Measurements from ENCODE around the gene SCIMP.
"Not testable (repeated sequence)": the region's sequence is repeated elsewhere in the genome, so short reads cannot be mapped to it uniquely, and the experiment has no call there.

SCIMP gene

GRCh38 chr17:5236938-5237540 lies 2.4 kb upstream of the SCIMP start:
- Histone ChIP-seq H3K79me2 (ENCODE audit: control insufficient read depth, insufficient read depth, low read length, unreplicated experiment) (no peaks in the 10 kb centered on the region), H3K27ac (ENCODE audit: low read depth, low read length) (no peak overlapping the region), H3K4me1 (ENCODE audit: control insufficient read depth, insufficient read depth, low read length, unreplicated experiment) (no peaks in the 10 kb centered on the region), H3K36me3 (ENCODE audit: insufficient read depth, low read length) (no peaks in the 10 kb centered on the region), H2AFZ (ENCODE audit: low read length, unreplicated experiment) (no peak overlapping the region), H3K27me3 (ENCODE audit: insufficient read depth, low read length) (no peaks in the 10 kb centered on the region), H3K4me3 (ENCODE audit: low read depth, low read length) (no peak overlapping the region)

DNA sequence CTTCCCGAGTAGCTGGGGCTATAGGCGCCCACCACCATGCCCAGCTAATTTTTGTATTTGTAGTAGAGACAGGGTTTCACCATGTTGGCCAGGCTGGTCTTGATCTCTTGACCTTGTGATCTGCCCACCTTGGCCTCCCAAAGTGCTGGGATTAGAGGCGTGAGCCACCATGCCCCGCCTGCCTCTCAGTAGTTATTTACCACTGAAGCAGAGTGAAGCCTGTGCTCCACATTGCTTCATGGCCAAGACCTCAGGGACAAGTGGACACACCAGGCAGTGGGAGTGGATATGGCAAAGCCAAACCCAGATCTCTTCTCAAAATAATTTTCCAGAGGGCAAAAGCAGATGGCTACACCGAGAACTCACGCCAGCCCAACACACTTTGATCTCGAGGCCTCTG lies 1.2 kb downstream of the SCIMP start:
- H3K4me3 ChIP-seq (ENCODE audit: low read depth, low read length); H3K36me3 ChIP-seq (ENCODE audit: insufficient read depth, low read length); H2AFZ ChIP-seq (ENCODE audit: low read length, unreplicated experiment); H3K27ac ChIP-seq (ENCODE audit: low read depth, low read length); H3K4me1 ChIP-seq (ENCODE audit: control insufficient read depth, insufficient read depth, low read length, unreplicated experiment); H3K27me3 ChIP-seq (ENCODE audit: insufficient read depth, low read length); H3K79me2 ChIP-seq (ENCODE audit: control insufficient read depth, insufficient read depth, low read length, unreplicated experiment): not testable (repeated sequence)

DNA sequence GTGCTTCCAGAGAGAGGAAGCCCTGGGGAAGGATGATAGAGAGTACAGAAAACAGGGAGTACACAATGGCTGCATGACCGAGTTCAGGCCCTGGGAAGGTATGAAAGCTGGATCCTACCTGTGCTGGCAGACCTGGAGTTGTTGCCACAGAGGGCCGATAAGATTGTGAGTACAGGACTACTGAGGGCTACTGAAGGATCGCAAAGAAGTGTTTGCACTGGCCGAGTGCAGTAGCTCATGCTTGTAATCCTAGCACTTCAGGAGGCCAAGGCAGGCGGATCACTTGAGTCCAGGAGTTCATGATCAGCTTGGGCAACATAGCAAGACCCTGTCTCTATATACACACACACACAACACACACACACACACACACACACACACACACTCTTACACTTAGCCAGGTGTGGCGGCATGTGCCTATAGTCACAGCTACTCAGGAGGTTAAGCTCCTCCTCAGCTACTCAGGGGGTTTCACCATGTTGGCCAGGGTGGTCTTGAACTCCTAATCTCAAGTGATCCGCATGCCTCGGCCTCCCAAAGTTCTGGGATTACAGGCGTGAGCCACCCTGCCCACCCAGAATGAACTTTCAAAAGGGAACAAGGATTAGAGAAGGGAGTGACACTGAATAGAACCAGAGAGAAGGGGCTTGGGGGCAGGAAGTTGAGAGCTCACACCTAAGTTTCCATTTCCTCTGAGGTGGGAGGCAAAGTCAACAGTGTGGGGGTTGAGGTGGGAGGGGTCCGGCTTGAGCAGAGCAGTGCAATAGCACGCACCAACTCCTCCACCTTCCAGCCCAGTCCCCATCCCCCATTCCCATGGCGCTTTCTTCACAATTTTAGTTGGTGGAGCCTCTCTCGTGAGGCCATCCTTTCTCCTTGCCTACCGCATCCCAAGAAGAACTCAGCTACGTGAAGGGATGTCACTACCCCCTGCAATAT lies 7.5 kb downstream of the SCIMP start:
- no peak overlapping the region for H3K27ac ChIP-seq (ENCODE audit: low read depth, low read length)
- no peaks in the 10 kb centered on the region for H3K79me2 ChIP-seq (ENCODE audit: control insufficient read depth, insufficient read depth, low read length, unreplicated experiment)
- H3K27me3 ChIP-seq (ENCODE audit: insufficient read depth, low read length) = no peaks in the 10 kb centered on the region
- no peak overlapping the region for H2AFZ ChIP-seq (ENCODE audit: low read length, unreplicated experiment)
- no peak overlapping the region for H3K4me3 ChIP-seq (ENCODE audit: low read depth, low read length)
- H3K4me1 ChIP-seq (ENCODE audit: control insufficient read depth, insufficient read depth, low read length, unreplicated experiment) = no peaks in the 10 kb centered on the region
- no peaks in the 10 kb centered on the region for H3K36me3 ChIP-seq (ENCODE audit: insufficient read depth, low read length)

GRCh38 chr17:5225668-5226457 lies 8.8 kb downstream of the SCIMP start:
- Histone ChIP-seq H3K27me3 (ENCODE audit: insufficient read depth, low read length) (no peaks in the 10 kb centered on the region), H3K79me2 (ENCODE audit: control insufficient read depth, insufficient read depth, low read length, unreplicated experiment) (no peaks in the 10 kb centered on the region), H3K4me3 (ENCODE audit: low read depth, low read length) (no peak overlapping the region), H3K4me1 (ENCODE audit: control insufficient read depth, insufficient read depth, low read length, unreplicated experiment) (no peaks in the 10 kb centered on the region), H3K27ac (ENCODE audit: low read depth, low read length) (no peak overlapping the region), H2AFZ (ENCODE audit: low read length, unreplicated experiment) (no peak overlapping the region), H3K36me3 (ENCODE audit: insufficient read depth, low read length) (no peaks in the 10 kb centered on the region)

GRCh38 chr17:5221912-5222311 lies 12.7 kb downstream of the SCIMP start:
- H3K79me2 ChIP-seq (ENCODE audit: control insufficient read depth, insufficient read depth, low read length, unreplicated experiment); H3K4me1 ChIP-seq (ENCODE audit: control insufficient read depth, insufficient read depth, low read length, unreplicated experiment); H3K4me3 ChIP-seq (ENCODE audit: low read depth, low read length); H3K36me3 ChIP-seq (ENCODE audit: insufficient read depth, low read length); H2AFZ ChIP-seq (ENCODE audit: low read length, unreplicated experiment); H3K27me3 ChIP-seq (ENCODE audit: insufficient read depth, low read length); H3K27ac ChIP-seq (ENCODE audit: low read depth, low read length): not testable (repeated sequence)

- no peak overlapping the region for H3K27ac ChIP-seq (ENCODE audit: low read depth, low read length)
- no peaks in the 10 kb centered on the region for H3K27me3 ChIP-seq (ENCODE audit: insufficient read depth, low read length)
Measured at GRCh38 chr17:5220074-5220473, 14.6 kb downstream of the SCIMP start.

DNA sequence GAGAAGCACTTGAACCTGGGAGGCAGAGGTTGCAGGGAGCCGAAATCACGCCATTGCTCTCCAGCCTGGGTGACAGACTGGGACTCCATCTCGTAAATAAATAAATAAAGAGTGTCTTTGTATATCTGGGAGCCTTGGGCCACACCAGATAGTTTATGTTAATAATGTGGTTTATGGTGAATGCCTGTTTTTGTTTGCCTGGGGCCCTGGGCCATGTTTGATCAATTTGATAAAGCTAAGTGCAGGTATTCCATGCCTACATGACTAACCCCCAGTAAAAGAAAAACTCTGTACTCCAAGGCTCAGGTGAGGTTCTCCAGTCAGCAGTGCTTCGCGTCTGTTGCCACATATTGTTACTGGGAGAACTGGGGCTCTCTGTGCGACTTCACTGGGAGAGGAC lies 15.1 kb downstream of the SCIMP start:
- Histone ChIP-seq H3K4me3 (ENCODE audit: low read depth, low read length) (no peak overlapping the region), H3K27me3 (ENCODE audit: insufficient read depth, low read length) (no peaks in the 10 kb centered on the region), H3K4me1 (ENCODE audit: control insufficient read depth, insufficient read depth, low read length, unreplicated experiment) (no peaks in the 10 kb centered on the region), H3K79me2 (ENCODE audit: control insufficient read depth, insufficient read depth, low read length, unreplicated experiment) (no peaks in the 10 kb centered on the region), H3K27ac (ENCODE audit: low read depth, low read length) (no peak overlapping the region), H2AFZ (ENCODE audit: low read length, unreplicated experiment) (no peak overlapping the region), H3K36me3 (ENCODE audit: insufficient read depth, low read length) (no peaks in the 10 kb centered on the region)

More at GRCh38 chr17:5220074-5220473, 14.6 kb downstream of the SCIMP start:
- Histone ChIP-seq H3K4me1 (ENCODE audit: control insufficient read depth, insufficient read depth, low read length, unreplicated experiment) (no peaks in the 10 kb centered on the region), H3K79me2 (ENCODE audit: control insufficient read depth, insufficient read depth, low read length, unreplicated experiment) (no peaks in the 10 kb centered on the region), H3K36me3 (ENCODE audit: insufficient read depth, low read length) (no peaks in the 10 kb centered on the region), H3K4me3 (ENCODE audit: low read depth, low read length) (no peak overlapping the region), H2AFZ (ENCODE audit: low read length, unreplicated experiment) (no peak overlapping the region)

DNA sequence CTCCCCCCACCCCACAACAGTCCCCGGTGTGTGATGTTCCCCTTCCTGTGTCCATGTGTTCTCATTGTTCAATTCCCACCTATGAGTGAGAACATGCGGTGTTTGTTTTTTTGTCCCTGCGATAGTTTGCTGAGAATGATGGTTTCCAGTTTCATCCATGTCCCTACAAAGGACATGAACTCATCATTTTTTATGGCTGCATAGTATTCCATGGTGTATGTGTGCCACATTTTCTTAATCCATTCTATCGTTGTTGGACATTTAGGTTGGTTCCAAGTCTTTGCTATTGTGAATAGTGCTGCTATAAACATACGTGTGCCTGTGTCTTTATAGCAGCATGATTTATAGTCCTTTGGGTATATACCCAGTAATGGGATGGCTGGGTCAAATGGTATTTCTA lies 17.1 kb downstream of the SCIMP start:
- not testable (repeated sequence) for H3K27ac ChIP-seq (ENCODE audit: low read depth, low read length); H2AFZ ChIP-seq (ENCODE audit: low read length, unreplicated experiment); H3K36me3 ChIP-seq (ENCODE audit: insufficient read depth, low read length); H3K79me2 ChIP-seq (ENCODE audit: control insufficient read depth, insufficient read depth, low read length, unreplicated experiment); H3K4me3 ChIP-seq (ENCODE audit: low read depth, low read length); H3K27me3 ChIP-seq (ENCODE audit: insufficient read depth, low read length); H3K4me1 ChIP-seq (ENCODE audit: control insufficient read depth, insufficient read depth, low read length, unreplicated experiment)

- Histone ChIP-seq H3K4me3 (ENCODE audit: low read depth, low read length) (no peak overlapping the region), H3K79me2 (ENCODE audit: control insufficient read depth, insufficient read depth, low read length, unreplicated experiment) (no peaks in the 10 kb centered on the region), H3K27me3 (ENCODE audit: insufficient read depth, low read length) (no peaks in the 10 kb centered on the region), H3K27ac (ENCODE audit: low read depth, low read length) (no peak overlapping the region), H3K36me3 (ENCODE audit: insufficient read depth, low read length) (no peaks in the 10 kb centered on the region), H2AFZ (ENCODE audit: low read length, unreplicated experiment) (no peak overlapping the region), H3K4me1 (ENCODE audit: control insufficient read depth, insufficient read depth, low read length, unreplicated experiment) (no peaks in the 10 kb centered on the region)
Measured at GRCh38 chr17:5211458-5211857, 23.2 kb downstream of the SCIMP start.

DNA sequence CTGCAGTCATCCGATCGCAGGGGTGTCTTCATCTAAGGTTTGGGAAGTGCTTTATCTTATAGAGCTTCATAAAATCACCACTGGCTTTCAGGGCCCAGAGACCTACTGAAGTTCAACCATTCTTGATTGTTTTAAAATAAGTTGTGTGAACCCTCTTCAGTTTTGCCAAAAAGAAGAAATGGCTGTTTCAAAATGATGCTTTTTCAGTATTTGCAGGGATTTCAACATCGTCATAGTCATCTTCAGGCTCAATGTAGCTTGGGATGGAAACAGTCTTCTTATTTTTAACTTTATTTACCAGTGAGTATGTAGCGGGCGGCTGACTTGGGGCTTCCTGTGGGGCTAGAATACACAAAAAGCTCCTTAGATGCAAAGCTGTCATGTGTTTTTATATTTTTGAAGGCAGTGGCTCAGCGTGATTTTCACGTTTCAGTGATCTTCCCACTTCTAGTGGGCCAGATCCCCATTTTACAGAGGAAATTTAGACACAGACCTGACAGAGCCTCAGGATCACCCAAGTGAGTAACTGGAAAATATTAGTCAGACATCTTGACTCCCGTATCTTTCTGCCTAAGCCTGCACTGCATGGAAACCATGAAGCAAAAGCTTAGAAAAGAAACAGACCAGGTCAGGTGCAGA lies 23.9 kb downstream of the SCIMP start:
- Histone ChIP-seq H3K4me3 (ENCODE audit: low read depth, low read length) (no peak overlapping the region), H3K27me3 (ENCODE audit: insufficient read depth, low read length) (no peaks in the 10 kb centered on the region), H3K4me1 (ENCODE audit: control insufficient read depth, insufficient read depth, low read length, unreplicated experiment) (no peaks in the 10 kb centered on the region), H3K27ac (ENCODE audit: low read depth, low read length) (no peak overlapping the region), H2AFZ (ENCODE audit: low read length, unreplicated experiment) (no peak overlapping the region), H3K36me3 (ENCODE audit: insufficient read depth, low read length) (no peaks in the 10 kb centered on the region), H3K79me2 (ENCODE audit: control insufficient read depth, insufficient read depth, low read length, unreplicated experiment) (no peaks in the 10 kb centered on the region)
